ENCODE measurements around the gene GAS7. TPM values are rescaled to one million over a fixed set of nuclear protein-coding genes. Genes with fewer than 3 reads are reported as not detected.

Gene GAS7
- total RNA-seq, 1 donor from 2014 or later = 19.5 TPM

- Mint-ChIP-seq H3K4me3 (no peak overlapping the region), H3K4me1 (ENCODE audit: unreplicated experiment) (no peaks in the 10 kb centered on the region), H3K27ac (no peak overlapping the region), H3K9me3 (peaks cover 4% of the 10 kb centered on the region), H3K27me3 (peaks cover 17% of the 10 kb centered on the region), H3K36me3 (no peaks in the 10 kb centered on the region)
- TF ChIP-seq CTCF (conservative IDR thresholded peaks at IDR 0.05) = no peak
- DNase-seq (ENCODE audit: extremely low spot score, unreplicated experiment) = no peak
Observed at GRCh38 chr17:10219193-10219592, 20.8 kb upstream of the GAS7 start.

- Mint-ChIP-seq H3K4me3 (no peak overlapping the region), H3K27ac (no peak overlapping the region), H3K4me1 (ENCODE audit: unreplicated experiment) (no peaks in the 10 kb centered on the region), H3K9me3 (peaks cover 4% of the 10 kb centered on the region), H3K27me3 (peaks cover 17% of the 10 kb centered on the region), H3K36me3 (no peaks in the 10 kb centered on the region)
- TF ChIP-seq CTCF (conservative IDR thresholded peaks at IDR 0.05) = no peak
- no peak for DNase-seq (ENCODE audit: extremely low spot score, unreplicated experiment)
Observed at GRCh38 chr17:10217916-10218315, 19.5 kb upstream of the GAS7 start.

DNA sequence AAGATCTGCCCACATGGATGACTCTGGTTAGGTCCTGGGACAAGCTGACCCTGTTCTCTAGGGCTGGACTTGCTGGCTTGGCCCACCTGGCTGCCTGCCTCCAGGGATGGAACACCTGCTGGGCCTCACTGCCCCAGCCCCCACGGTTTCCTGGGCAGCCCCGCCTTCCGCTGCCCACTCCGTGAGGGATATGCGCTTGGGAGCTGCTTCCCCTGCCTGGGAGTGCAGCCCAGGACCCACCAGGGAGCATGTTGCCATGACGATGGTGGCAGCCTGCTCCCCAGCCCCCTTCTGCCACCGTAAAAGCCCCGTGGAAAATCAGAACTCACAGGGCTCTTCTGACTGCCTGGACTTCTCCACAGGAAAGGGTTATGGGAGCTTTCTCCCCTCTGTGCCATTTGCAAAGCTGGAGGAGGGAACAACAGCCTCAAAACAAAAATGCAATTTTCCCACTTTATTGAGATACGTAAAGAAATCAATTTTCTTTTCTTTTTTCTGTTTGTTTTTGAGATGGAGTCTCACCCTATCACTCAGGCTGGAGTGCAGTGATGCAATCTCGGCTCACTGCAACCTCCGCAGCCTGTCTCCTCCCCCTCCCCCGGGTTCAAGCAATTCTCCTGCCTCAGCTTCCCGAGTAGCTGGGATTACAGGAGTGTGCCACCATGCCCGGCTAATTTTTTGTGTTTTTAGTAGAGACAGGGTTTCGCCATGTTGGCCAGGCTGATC, 18.0 kb upstream of the GAS7 start:
- Mint-ChIP-seq H3K4me3 (no peak overlapping the region), H3K4me1 (ENCODE audit: unreplicated experiment) (no peaks in the 10 kb centered on the region), H3K27ac (no peak overlapping the region), H3K36me3 (no peaks in the 10 kb centered on the region), H3K27me3 (peaks cover 14% of the 10 kb centered on the region), H3K9me3 (peaks cover 4% of the 10 kb centered on the region)
- no peak for DNase-seq (ENCODE audit: extremely low spot score, unreplicated experiment)
- TF ChIP-seq CTCF (conservative IDR thresholded peaks at IDR 0.05) = no peak

DNA sequence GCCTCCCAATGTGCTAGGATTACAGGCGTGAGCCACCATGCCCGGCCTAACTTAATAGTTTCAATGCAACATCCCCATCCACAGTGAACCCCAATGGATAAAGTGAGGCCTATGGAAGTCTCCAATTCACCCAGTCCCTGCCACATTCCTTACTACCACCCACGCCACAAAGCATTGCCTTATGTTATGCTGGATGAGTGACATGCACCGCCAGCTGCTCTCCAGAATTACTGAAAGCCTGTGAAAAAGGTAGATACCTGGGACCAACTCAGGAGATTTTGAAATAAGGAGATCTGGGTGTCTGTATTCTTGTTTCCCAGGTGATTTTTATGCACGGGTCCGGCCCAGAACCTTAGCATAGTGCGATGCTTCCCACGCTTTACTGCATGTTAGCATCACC, 16.9 kb upstream of the GAS7 start:
- no peak for TF ChIP-seq CTCF (conservative IDR thresholded peaks at IDR 0.05)
- Mint-ChIP-seq H3K36me3 (no peaks in the 10 kb centered on the region), H3K27me3 (peaks cover 12% of the 10 kb centered on the region), H3K4me3 (no peak overlapping the region), H3K27ac (no peak overlapping the region), H3K9me3 (peaks cover 4% of the 10 kb centered on the region), H3K4me1 (ENCODE audit: unreplicated experiment) (no peaks in the 10 kb centered on the region)
- DNase-seq (ENCODE audit: extremely low spot score, unreplicated experiment) = no peak

- TF ChIP-seq CTCF (conservative IDR thresholded peaks at IDR 0.05) = no peak
- Mint-ChIP-seq H3K9me3 (no peaks in the 10 kb centered on the region), H3K4me3 (no peak overlapping the region), H3K4me1 (ENCODE audit: unreplicated experiment) (no peaks in the 10 kb centered on the region), H3K27me3 (no peaks in the 10 kb centered on the region), H3K36me3 (no peaks in the 10 kb centered on the region), H3K27ac (no peak overlapping the region)
- DNase-seq (ENCODE audit: extremely low spot score, unreplicated experiment) = no peak
Observed at GRCh38 chr17:10211666-10212065, 13.3 kb upstream of the GAS7 start.

All from type B pancreatic cell (in vitro differentiated cells).